Activated CD4-positive, alpha-beta T cell treated with anti-CD3 and anti-CD28 coated beads for 4 hours (primary cell): ENCODE data around the gene SH3TC1.
A peak's percentile ranks its signal among the peaks of the same experiment; 100 is the strongest.

ENCODE experiments used
- DNase-seq, 2 donors: peaks; one replicate each; pipeline ENCODE4 v3.0.0-alpha.2; 2020

SH3TC1 gene

DNA sequence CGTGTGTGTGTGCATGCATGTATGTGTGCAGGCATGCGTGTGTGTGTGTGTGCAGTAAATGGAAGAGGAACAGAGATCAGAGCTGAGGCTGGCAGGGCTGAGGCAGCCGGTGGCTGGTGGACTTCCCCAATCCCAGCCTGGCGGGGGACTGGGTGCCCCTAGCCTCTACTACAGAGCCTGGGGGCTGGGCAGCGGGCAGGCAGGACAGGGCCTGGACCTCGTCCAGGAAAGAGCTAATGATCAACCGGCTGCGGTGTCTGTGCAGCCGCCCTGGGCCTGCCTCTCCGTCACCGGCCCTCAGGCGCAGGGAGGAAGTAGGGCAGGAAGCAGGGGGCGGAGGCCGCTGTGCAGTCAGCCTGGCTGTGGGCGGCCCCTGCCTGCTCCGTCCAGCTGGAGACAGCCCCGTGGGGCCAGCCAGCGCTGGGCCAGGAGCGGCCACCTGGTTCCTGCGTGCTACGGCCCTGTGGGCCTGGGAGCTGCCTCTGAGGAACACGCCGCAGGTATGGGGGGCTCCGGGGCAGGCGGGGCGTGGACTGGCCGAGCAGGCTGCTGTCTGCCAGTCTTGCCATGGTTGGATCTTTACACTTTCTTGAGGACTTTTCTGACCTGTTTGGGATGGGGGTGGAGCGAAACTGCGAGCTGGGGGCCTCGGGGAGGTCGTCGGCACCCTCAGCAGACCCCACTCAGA lies at the start of gene SH3TC1:
SH3TC1 (plus strand) TSS at position 385 of the 688 bp plus-strand sequence. CDS start 5,905 bp downstream, outside the sequence.
- DNase-seq: peak; percentile 35 to 55

DNA sequence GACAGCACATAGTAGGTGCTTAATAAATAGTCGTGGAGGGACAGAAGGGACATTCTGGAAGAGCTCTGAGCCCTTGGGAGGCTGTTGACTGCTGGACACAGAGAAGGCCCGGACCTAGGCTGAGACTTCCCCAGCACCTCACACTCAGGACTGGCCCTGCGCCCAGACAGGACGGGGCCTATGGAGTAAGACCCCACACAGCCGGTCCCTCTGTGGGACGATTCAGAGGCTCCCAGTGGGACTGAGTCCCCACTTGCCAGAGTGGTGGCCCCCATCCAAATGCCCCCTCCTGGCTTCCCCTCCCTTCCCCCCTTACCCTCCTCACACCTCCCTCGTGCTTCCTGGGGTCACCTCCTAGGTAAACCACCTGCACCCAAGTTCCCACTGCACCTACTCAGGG lies 49.4 kb upstream of the SH3TC1 start:
- no peak for DNase-seq

DNA sequence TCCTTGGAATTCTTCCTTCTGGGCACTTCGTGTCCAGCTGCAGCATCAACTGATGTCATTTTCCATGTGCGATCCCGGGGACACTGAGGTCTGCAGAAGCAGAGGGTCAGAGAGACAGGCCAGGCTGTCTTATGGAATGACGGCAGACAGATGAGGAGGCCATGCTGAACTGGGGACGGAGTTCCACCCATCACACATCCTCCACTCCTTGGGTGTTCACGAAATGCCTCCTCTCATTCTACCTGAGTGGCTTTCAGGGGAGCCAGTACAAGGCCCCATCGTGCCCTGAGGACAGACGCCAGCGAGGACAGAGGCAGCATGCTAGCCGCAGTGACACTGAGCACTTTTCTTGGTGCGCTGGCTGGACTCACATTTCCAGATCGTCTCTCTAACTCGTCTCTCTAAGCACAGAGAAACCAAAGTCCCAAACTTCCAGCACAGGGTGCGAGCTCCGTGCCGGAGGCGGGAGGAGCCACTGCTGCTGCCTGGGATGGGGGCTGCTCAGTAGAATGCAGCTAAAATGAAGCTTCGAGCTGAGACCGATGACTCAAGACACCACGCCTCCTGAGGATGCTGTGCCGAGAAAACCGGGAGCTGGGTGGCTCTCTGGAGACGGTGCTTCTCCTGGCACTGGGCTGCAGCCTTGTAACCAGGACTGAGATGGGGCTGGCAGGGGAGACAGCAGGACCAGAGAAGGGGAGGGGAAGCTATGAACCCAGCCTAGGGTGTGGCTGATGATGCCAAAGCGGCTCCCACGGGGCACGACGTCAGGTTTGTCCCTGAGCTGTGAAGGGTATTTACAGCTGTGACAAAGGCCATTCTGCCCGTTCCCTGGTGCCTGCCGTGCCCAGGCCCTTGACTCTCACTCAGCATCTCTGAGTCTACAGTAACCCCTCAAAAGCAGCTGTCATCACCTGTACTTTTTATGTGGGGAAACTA lies 48.7 kb upstream of the SH3TC1 start:
- no peak for DNase-seq

DNA sequence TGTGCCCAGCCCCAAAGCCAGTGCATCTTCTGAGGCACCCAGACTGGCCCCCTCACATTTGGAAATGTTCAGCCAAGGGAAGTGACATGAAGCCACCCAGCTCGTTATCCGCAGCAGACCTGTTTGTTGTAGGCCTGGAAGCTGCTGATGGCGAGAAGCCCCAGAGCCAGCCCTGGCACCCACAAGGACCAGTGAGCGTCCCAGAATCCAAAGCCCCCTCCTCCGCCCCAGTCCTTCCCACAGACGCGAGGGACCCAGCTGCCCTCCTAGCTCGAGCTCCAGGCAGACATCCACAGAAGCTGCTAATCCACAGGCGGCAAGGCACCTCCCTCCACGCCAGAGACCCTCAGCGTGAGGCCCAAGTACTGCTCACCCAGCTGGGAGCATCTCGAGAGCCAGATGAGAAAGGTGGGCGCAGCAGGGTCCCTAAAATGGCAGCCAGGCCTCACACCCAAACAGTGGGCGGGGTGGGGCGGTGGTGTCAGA lies 47.9 kb upstream of the SH3TC1 start:
- no peak for DNase-seq

DNA sequence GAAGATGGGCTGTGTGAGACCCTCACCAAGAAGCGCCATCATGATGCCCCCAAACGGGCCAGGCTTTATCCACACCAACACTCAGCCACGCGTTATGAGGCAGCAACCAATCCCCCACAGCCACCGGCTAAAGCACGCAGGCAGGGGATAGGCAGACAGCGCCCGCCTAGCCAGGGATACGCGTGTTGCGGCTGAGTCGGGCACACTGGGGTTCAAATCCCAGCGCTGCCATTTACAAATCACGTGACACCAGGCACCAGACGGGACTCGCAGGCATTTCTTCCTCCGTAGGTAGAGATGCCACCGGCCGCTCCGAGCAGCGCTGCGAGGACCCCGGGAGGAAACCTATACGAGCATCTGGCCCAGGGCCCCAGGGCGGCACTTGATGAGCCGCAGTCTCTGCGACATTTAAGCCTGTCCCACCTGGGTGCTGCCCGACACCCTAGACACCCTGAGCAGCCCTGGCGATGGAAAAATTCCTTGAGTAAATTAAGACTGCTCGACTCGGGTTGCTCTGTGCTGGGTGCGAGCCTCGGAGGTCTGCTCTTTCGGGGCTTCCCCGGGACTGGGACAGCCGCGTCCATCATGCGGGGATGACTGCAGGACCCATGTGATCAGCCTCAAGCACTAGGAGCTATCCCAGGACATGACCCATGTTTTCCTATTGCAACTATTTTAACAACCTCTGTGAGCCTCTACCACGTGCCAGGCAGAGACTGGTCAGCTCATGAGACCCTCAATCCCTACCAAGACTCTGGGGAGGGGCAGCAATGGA lies 46.8 kb upstream of the SH3TC1 start:
- DNase-seq: no peak

DNA sequence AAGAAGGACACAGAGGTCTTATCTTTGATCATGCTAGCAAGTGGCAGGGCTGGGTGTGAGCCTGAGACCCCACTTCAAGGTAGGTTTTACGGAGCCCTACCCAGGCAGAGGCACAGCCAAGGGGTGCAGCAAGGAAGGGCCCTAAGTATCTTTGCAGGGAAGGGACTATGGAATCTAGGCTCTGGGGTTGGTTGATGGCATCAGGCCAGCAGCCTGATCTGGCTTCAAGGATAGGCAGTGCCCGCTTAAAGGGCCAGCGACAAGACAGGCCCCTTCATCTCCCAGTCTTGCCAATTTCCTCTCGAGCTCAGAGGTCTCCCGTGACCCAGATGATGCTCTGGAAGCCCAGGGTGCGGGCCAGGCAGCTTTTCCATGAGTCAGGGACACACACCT lies 46.2 kb upstream of the SH3TC1 start:
- no peak for DNase-seq

DNA sequence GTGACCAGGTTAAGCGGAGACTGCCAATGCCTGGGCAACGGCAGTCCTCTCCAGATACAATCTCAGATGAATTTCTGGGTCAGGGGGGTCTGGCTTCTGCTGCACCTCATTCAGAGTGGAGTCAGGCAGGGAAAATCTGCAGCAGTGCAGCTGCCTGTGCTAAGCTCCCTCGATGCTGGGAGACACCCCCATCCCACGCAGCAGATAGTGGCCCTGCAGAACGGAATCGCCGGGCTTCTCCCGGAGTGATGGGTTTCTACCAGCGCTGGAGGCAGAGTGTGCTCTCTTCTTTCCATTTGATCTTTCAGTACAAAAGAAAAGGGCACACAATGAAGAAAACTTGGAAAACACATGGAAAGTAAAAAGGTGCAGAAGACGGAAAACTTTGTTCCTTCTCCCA lies 45.6 kb upstream of the SH3TC1 start:
- no peak for DNase-seq

DNA sequence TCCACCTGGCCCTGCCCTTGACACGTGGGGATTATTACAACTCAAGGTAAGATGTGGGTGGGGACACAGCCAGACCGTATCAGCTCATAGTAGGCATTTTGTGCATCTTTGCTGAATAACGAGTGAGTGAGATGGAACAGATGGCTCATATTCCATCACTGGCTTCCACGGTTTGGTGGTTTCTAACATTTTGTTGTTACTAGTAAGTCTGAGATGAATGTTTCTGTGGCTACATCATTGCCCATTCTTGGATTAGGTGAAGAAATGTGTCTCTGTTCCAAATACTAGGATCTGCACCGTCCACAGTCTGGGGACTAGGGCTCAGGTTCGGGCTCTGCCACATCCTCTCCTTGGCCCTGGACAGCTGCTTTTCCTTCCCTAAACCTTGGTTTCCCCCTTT lies 44.0 kb upstream of the SH3TC1 start:
- DNase-seq: no peak

DNA sequence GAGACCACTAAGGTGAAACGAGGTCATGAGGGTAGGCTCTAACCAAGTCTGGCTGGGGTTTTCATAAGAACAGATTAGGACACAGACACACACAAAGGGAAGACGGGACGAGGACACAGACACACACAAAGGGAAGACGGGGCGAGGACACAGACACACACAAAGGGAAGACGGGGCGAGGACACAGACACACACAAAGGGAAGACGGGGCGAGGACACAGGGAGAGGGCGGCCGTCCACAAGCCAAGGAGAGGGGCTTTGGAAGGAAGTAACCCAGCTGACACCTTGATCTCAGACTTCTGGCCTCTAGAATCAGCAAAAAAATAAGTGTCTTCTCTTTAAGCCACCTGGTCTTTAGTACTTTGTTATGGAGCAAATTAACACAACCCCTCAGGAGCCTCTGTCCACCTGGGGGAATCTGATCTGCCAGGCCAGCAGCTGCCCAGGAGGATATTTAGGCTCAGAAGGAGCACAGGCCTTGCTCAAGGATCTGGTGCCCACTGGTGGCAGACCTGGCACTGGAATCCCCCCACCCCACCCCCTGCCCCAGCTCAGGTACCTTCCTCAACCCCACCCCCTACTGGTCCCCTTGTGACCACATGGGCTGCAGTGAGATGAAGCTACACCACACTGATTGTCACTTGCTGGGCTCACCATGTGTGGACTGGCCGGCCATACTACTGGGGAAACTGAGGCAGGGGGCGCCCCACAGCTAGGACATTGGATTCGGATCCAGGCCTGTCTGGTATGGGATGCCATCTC lies 43.2 kb upstream of the SH3TC1 start:
- DNase-seq: no peak

DNA sequence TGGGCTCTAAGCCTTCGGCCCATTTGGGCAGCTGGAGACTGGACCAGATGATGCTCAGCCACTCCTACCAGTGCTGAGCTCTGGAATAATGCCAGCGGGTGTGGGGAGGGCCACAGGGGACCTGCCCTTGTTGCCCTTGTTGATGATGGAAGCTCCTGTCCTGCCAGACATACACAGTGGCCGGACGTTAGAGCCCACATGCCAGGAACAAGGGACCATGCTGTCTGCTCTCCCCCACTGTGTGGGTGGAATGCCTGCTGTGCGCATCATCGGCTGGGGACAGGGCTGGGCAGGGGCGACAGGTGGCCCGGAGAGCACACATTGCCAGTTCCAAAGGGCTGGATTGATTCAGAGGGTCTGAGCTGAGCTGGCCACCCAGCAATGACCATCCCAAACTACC lies 42.5 kb upstream of the SH3TC1 start:
- no peak for DNase-seq

DNA sequence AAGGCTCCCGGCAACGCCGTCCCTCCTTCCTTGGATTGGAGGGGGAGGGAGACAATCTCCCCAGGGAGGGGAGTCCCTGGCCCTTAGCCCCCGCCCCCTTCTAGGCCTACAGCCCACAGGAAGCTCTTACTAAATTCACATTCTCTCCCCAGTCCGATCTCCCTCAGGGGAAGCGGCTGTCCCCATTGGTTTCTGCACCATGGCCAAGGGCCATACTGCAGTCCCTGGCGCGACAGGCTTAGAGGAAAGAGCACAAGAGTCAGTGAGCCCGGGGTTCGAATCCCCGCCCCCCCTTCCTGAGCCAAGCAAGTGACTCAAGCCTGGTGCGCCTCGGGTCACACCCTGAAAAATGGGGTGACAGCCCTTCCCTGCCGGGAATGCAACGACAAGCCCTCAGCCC lies 41.6 kb upstream of the SH3TC1 start:
- no peak for DNase-seq

DNA sequence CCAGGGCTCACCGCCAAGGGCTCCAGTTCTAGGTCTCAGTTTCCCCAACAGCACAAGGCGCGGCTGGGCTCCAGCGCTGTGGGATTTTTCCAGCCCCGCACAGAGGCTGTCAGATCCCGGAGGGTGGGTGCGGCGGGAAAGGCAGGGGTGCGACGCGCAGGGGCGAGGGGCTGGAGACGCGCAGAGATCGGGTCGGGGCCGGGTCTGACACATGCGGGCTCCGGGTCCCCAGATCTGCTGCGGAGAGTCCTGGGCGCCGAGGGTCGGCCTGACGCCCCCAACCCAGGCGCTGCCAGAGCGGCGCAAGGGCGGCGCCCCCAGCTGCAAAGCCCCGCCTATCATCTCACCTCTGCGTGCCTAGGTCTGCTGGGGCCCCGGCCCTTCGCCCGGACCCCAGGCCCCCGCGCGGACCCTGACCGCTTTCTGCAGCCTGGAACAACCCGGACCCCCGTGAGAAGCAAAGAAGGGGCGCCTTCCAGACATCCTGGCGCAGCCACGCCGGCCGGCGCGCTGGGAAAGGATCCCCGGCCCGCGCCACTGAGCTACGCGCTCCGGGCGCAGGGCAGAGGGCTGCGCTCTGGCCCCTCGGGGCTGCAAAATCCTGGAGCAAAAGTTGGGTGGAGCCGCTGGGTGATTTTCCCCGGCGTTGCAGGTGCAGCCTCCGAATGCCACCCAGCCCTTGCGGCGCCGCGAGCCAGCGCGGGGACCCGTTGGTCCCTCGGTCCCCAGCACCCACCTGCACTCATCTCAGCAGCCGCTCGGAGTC lies 41.0 kb upstream of the SH3TC1 start:
- DNase-seq: peak in 1 of 2 donors; percentile 12

DNA sequence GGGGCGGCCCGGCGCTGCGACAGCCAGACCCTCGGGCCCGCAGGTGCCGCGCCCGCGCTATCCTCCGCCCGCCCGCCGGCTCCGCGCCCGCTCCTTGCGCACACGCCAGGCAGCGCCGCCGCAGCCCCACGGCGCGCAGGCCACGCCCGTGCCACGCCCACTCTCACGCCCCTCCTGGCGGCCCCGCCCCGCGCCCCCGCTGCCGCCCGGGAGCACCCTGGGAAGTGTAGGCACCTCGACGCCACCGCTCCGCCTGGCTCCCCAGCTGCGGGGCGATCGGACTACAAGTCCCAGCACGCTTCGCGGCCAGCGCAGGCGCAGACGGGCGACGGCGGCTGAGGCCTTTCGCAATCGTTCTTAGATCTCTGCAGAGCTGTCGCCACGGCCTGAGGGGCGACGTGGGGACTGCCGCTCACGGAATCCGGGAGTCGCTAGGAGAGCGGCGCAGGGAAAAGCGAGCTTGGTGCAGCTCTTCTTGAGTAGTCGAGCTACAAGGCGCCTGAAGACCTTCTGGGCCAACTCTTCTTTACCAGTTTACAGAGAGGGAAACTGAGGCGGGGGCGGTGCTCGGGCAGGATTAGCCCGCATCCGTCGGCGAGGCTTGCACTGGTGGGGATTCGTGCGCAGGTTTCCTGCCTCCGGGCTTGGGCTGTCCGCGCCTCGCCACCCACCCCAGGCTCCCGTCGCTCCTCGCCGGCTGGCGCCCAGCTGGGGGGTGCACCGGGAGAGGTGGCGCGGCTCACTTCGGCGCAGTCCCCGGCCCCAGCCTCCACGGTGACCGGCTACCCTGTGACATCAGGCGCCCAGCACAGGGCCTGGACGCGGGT lies 40.2 kb upstream of the SH3TC1 start, which contains the start of gene ABLIM2:
ABLIM2 (minus strand) TSS at position 104 of the 827 bp plus-strand sequence. CDS start 124 bp downstream, outside the sequence.
- DNase-seq: peak; percentile 97 to 98

DNA sequence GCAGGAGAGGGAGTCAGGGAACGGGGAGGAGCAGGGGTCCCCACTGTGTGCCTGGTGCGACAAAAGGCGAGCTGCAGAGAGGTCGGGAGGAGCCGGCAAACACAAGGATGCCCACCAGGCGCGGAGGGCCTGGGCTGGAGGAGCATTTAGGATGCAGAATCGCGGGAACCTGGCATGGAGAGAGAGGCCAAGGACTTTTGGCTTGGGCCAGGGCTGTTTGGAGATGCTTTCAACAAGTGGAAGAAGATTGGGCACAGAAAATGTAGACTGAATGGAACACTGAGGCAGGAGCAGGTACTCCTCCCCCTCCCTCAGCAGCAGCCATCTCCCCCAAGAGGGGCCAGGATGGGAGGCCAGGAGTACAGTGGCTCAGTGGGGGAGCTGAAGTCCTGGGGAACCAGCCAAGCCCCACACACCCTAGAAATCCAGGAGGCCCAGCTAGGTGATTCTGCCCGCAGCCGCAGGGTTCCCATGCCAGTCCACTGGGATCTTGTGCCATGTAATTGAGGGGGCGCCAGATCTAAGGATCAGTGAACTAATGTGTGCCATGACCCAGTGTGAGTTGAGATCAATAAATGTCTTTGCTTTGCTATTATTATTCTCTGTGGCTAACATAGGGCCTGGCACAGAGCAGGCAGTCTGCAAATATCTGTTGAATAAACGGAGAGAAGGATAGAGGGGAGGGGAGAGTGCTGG lies 39.4 kb upstream of the SH3TC1 start:
- no peak for DNase-seq

DNA sequence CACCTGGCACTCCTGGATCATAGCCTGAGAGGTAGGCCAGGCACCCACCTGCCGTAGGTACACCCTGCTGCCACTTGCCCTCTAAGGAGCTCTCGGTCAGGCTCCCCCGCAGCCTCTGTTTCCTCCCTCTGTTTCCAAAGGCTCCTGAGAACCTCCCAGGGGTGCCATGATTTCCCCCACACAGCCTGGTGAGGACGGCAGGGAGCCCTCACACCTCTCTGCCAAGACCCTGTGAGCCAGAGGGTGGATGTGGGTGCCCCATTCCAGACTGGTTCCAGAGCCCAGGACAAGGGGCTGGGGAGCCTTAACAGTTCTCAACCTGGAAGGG lies 38.9 kb upstream of the SH3TC1 start:
- DNase-seq: no peak

DNA sequence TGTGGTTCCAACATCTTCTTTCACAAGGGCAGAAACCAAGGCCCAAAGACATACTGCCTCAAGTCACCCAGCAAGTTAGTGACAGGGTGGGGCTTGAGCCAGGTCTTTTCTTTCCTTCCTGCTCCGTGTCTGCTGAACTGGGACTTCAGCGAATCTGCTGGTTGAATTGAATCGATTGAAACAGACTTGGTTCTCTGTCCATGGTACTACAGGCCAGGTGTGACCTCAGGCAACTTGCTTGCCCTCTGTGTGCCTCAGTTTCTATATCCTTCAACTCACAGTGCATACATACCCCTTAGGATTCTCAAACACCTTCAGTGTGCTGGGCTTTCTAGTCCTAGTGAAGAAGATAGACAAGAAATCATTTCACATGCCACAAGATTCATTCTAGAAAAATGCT lies 38.5 kb upstream of the SH3TC1 start:
- no peak for DNase-seq

DNA sequence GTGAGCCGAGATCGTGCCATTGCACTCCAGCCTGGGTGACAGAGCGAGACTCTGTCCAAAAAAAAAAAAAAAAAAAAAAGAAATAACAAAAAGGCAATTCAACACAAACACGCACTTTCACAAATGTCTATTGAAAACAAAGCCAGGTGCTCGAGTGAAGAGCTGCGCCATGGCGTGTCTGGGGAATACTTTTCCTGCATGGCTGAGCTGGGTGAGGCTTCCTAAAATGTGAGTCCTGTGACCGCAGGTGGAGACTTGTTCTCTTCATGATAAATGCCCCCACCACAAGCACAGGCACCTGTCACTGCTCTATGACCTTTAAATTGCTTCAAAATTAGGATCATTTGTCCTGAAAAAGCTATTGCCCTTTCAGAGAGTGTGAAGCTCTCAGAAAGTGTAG lies 36.5 kb upstream of the SH3TC1 start:
- DNase-seq: no peak

DNA sequence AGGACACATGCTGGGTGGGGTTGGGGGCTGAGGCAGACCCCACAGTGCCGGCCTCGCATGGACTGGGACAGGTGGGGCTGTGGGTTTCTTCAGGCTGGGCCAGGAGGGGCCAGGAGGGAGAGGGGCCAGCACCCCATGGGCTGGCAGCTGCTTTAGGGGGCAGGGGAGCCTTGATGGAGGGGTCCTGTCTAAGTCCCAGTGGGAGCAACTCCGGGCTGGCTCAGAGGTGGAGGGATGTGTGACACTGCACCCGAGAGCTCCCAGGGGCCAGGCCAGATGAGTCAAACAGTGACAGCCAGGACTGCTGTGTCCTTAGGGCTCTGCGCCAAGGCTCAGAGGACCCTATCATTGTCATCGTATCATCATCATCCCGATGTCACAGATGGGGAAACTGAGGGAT lies 36.1 kb upstream of the SH3TC1 start:
- no peak for DNase-seq

DNA sequence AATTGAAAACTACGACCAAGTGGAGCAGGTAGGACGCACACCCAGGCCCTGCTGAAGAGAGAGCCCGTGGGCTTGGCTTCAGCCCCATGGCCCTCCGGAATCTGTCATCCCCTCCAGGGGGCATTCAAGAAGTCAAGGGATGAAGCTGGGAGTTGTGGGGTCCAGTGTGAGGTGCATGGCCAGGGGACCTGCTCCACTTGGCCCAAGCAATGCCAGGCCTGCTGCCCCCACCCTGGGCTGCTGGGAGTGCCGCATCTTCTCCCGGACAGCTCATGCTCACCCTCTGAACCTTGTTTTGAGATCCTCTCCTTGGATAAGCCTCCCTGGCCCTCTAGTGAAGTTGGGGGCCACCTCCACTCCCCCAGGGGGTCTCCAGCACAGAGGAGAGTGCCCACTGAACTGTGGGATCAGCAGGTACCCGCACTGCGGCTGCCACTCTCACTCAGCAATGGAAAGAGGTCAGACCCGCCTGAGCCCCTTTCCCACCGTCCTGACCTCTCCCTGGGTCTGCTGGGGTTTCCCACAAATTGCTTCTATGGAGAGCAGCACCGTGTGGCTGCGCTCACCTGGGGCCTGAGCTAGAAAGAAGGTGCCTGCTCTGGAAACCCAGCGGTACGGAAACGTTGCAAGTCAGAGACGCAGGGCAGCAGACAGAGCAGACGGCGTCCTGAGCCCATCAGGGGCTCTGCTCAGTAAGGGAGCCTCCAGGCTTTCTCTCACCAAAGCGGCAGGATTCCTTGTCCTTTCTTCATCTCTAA lies 35.5 kb upstream of the SH3TC1 start:
- DNase-seq: no peak
